Right forelimb (tissue), 1 donor: ENCODE results near the gene PARP11.

Source experiments
- DNase-seq: peaks from one replicate; pipeline ENCODE4 v3.0.0-alpha.2; 2018

PARP11 gene

GRCh38 chr12:3761116-3761735, 112.0 kb downstream of the PARP11 start:
- DNase-seq: no peak

GRCh38 chr12:3759878-3760277, 113.3 kb downstream of the PARP11 start:
- DNase-seq: no peak
